Ascending aorta (tissue), 2 donors: ENCODE measurements around the gene MTG1. TPM values are rescaled to one million over a fixed set of nuclear protein-coding genes. Genes with fewer than 3 reads are reported as not detected.
"Not testable (repeated sequence)": the region's sequence is repeated elsewhere in the genome, so short reads cannot be mapped to it uniquely, and the experiment has no call there.

ENCODE experiments used
- DNase-seq, 2 donors: peaks; one replicate each; pipeline ENCODE4 v3.0.0-alpha.2; 2019; ENCODE audit warnings: low spot score in 2 of 2
- H3K27ac ChIP-seq, 2 donors: fragments of 200-600 bp; sonication (generic); one replicate each; pipeline ENCODE4 v1.5.1; 2016 to 2017; ENCODE audit warnings: mild to moderate bottlenecking in 1 of 2
- H3K27me3 ChIP-seq: fragments of 200-600 bp; sonication (generic); one replicate; pipeline ENCODE4 v1.5.1; 2017
- H3K36me3 ChIP-seq, 2 donors: fragments of 200-600 bp; sonication (generic); one replicate each; pipeline ENCODE4 v1.5.1; 2016
- H3K4me1 ChIP-seq, 2 donors: fragments of 200-600 bp; sonication (generic); one replicate each; pipeline ENCODE4 v1.5.1; 2016 to 2017; ENCODE audit warnings: mild to moderate bottlenecking in 1 of 2
- H3K4me3 ChIP-seq, 2 donors: fragments of 200-600 bp; sonication (generic); one replicate each; pipeline ENCODE4 v1.5.1; 2016 to 2017; ENCODE audit warnings: mild to moderate bottlenecking in 1 of 2
- H3K9me3 ChIP-seq, 2 donors: fragments of 200-600 bp; sonication (generic); one replicate each; pipeline ENCODE4 v1.5.1; 2016
- CTCF ChIP-seq, 3 experiments: fragments of 200-600 bp in 2 of 3; fragments of 450-650 bp in 1 of 3; sonication (generic) in 2 of 3; IDR thresholded peaks; one replicate each; pipeline ENCODE4 v1.5.1; 2016 to 2019; ENCODE audit warnings: antibody characterized with exemption in 3 of 3, mild to moderate bottlenecking in 1 of 3, moderate library complexity in 1 of 3
- intact Hi-C: fragments of 100-400 bp; cut with DNase I; formaldehyde crosslinking; loops from one replicate; pipeline ENCODE4 v1.15.1; 2023
- total RNA-seq: library from RNA; depleted of rRNA; stranded (reverse); fragments of >200 nt; gene quantifications from one replicate; pipeline ENCODE4 v1.1.0, GENCODE V29; 2016

Gene MTG1
- total RNA-seq, 1 donor from 2014 or later, result 37.8 TPM

- intact Hi-C loops, result loop anchor here (1.0 to 10.0 kb wide), 5 partner anchors 15 to 1069 kb away; partner anchors contain the start of genes FUOM, MTG1, STK32C and TUBGCP2
These were observed 20.5 kb upstream of the MTG1 start, which contains the start of gene ECHS1 for GRCh38 chr10:133373174-133374090. TSS of gene ECHS1 (minus strand) at chr10:133373354. CDS start at chr10:133373333, 21 bp downstream.

DNA sequence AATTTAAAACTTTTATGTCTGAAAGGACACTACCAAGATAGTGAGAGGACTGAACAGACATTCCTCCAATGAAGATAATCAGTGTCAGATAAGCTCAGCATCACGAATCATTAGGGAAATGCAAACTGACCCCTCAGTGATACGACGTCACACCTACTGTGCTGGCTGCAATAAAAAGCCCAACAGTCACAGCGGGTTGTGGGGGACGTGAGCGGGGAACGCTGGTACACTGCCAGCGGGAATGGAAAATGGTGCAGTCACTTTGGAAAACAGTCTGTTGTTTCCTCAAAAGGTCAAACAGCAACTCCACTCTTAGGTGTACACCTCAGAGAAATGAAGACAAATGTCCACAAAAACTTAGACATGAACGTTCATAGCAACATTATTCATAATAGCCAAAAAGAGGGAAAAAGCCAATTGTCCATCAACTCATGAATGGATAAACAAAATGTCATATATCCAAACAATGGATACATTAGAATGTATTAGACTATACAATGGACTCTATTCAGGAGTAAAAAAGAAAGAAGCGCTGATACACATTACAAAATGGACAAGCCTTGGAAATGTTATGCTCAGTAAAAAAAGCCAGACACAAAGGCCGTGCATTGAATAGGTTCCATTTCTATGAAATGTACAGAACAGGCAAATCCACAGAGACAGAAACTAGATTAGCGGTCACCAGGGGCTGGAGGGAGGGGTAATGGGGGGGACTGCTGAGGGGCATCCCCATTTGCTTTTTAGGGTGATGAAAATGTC, 18.4 kb upstream of the MTG1 start:
- Histone ChIP-seq H3K27ac (no peak overlapping the region), H3K4me3 (no peak overlapping the region), H3K4me1 (peaks cover 4 to 18% of the 10 kb centered on the region in 2 donors), H3K9me3 (no peaks in the 10 kb centered on the region), H3K27me3 (no peaks in the 10 kb centered on the region), H3K36me3 (peaks cover 0 to 3% of the 10 kb centered on the region in 2 donors)
- intact Hi-C loops, result loop anchor here (5.0 to 10.0 kb wide), 3 partner anchors 113 to 1473 kb away; partner anchors contain the start of genes PPP2R2D and STK32C
- no peak for DNase-seq
- no peak for TF ChIP-seq CTCF (IDR thresholded peaks at IDR 0.05)

More at GRCh38 chr10:133373174-133374090, 20.5 kb upstream of the MTG1 start, which contains the start of gene ECHS1:
- Histone ChIP-seq H3K9me3 (no peaks in the 10 kb centered on the region), H3K36me3 (peaks cover 12 to 24% of the 10 kb centered on the region in 2 donors), H3K4me3 (peak within 1 kb of the TSS; percentile 66 to 92), H3K27me3 (no peaks in the 10 kb centered on the region), H3K4me1 (peaks cover 4 to 12% of the 10 kb centered on the region in 2 donors), H3K27ac (peak within 1 kb of the TSS; percentile 73 to 88)
- TF ChIP-seq CTCF (IDR thresholded peaks at IDR 0.05), result no peak
- peak; percentile 83 to 97 for DNase-seq

DNA sequence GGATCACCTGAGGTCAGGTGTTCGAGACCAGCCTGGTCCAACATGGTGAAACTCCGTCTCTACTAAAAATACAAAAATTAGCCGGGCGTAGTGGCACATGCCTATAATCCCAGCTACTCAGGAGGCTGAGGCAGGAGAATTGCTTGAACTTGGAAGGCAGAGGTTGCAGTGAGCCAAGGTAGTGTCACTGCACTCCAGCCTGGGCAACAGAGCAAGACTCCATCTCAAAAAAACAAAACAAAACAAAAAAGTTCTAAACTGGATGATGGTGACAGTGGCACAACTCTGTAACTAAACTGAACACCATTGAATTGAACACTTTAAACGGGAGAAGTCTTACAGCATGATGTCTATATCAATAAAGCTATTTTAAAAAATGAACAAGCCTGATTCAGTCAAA, 17.8 kb upstream of the MTG1 start:
- not testable (repeated sequence) for H3K36me3 ChIP-seq

DNA sequence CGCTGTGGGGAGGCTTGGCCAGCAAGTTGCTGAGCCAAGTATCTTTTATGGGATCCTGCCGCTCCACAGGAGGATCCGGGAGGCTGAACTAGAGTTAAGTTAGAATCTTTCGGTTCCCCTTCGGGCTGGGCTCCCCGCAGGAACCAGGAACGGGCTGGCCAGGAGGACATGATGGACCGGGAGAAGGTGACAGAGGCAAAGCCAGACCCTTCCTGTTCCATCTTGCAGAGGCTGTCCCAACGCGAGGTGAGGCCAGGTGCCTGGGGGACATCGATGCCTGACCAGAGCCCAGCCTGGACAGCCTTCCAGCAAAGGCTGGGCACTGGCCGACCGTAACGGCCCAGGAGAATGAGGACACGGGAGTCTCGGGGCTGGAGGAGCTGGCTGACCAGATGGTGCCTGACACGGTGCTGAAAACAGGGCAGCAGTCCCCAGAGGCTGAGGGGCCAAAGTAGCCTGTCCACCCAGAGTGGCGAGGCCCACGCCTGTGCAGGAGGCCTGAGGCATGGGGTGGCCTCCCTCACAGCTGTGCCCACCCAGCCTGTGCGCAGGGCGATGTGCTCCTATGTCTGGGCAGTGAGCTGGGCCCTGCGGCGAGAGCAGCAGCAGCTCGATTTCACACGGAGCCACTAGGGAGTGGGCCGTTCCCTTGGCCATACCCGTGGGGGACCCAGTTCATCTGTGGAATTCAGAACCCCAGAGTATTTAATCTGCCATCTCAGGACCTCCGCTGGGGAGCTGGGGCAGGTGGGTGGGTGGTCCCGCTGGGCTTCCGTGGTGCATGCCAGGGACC, 16.7 kb upstream of the MTG1 start:
- no peaks in the 10 kb centered on the region for H3K36me3 ChIP-seq
- no peaks in the 10 kb centered on the region for H3K27me3 ChIP-seq
- no peak for TF ChIP-seq CTCF (IDR thresholded peaks at IDR 0.05)
- DNase-seq, result no peak
- H3K9me3 ChIP-seq, result no peaks in the 10 kb centered on the region
- intact Hi-C loops, result loop anchor here (5.0 to 10.0 kb wide), 3 partner anchors 115 to 1475 kb away; partner anchors contain the start of genes PPP2R2D and STK32C
- peaks cover 4 to 18% of the 10 kb centered on the region in 2 donors for H3K4me1 ChIP-seq
- H3K4me3 ChIP-seq, result no peak overlapping the region
- peak overlapping the region in 1 of 2 donors; percentile 61 for H3K27ac ChIP-seq

More for the DNA sequence above, 17.8 kb upstream of the MTG1 start:
- H3K4me1 ChIP-seq, result peaks cover 4 to 18% of the 10 kb centered on the region in 2 donors
- H3K27me3 ChIP-seq, H3K9me3 ChIP-seq, DNase-seq, H3K27ac ChIP-seq, H3K4me3 ChIP-seq: not testable (repeated sequence)
- intact Hi-C loops, result loop anchor here (5.0 to 10.0 kb wide), 3 partner anchors 114 to 1474 kb away; partner anchors contain the start of genes PPP2R2D and STK32C

GRCh38 chr10:133377818-133378250, 16.1 kb upstream of the MTG1 start:
- no peaks in the 10 kb centered on the region for H3K27me3 ChIP-seq
- DNase-seq, result no peak
- H3K4me3 ChIP-seq, result peak overlapping the region; percentile 87 to 98
- intact Hi-C loops, result loop anchor here (2.0 to 10.0 kb wide), 4 partner anchors 116 to 1476 kb away; partner anchors contain the start of genes LRRC27, PPP2R2D and STK32C
- H3K4me1 ChIP-seq, result peaks cover 4 to 13% of the 10 kb centered on the region in 2 donors
- no peak for TF ChIP-seq CTCF (IDR thresholded peaks at IDR 0.05)
- no peaks in the 10 kb centered on the region for H3K9me3 ChIP-seq
- peak overlapping the region; percentile 61 to 82 for H3K27ac ChIP-seq
- no peaks in the 10 kb centered on the region for H3K36me3 ChIP-seq
